NT2/D1 (cell line): Measurements from ENCODE around the gene SYTL2.

Experiments
- DNase-seq: peaks from one replicate; pipeline ENCODE4 v3.0.0-alpha.2; 2011; ENCODE audit warnings: low read depth, low spot score
- H3K27me3 ChIP-seq: 2 replicates; pipeline ENCODE4 v1.6.0; 2011; ENCODE audit warnings: mild to moderate bottlenecking; ENCODE audit not compliant: insufficient read length, insufficient read depth
- H3K36me3 ChIP-seq: 2 replicates; pipeline ENCODE4 v1.6.1; 2011; ENCODE audit warnings: mild to moderate bottlenecking, low read length, mixed read lengths; ENCODE audit not compliant: insufficient read depth, insufficient read length
- H3K4me1 ChIP-seq: 2 replicates; pipeline ENCODE4 v1.5.1; 2011; ENCODE audit not compliant: insufficient read depth, insufficient read length
- H3K4me3 ChIP-seq: 2 replicates; pipeline ENCODE4 v1.5.1; 2011; ENCODE audit warnings: low read depth; ENCODE audit not compliant: insufficient read length
- H3K9ac ChIP-seq: 2 replicates; pipeline ENCODE4 v1.6.0; 2011; ENCODE audit warnings: low read depth; ENCODE audit not compliant: insufficient read length
- H3K9me3 ChIP-seq: 2 replicates; pipeline ENCODE4 v1.5.1; 2011; ENCODE audit warnings: mild to moderate bottlenecking, low read length; ENCODE audit not compliant: insufficient read depth
- SUZ12 ChIP-seq: IDR thresholded peaks from 2 replicates; pipeline ENCODE4 v1.6.1; 2011; ENCODE audit not compliant: insufficient read length, insufficient read depth; ENCODE audit errors: extremely low read depth
- YY1 ChIP-seq: IDR thresholded peaks from 2 replicates; pipeline ENCODE4 v1.6.1; 2011; ENCODE audit not compliant: insufficient read length, insufficient read depth
- ZNF274 ChIP-seq: IDR thresholded peaks from 2 replicates; pipeline ENCODE4 v1.6.1; 2011; ENCODE audit warnings: mild to moderate bottlenecking, low read depth, low read length

Gene SYTL2

DNA sequence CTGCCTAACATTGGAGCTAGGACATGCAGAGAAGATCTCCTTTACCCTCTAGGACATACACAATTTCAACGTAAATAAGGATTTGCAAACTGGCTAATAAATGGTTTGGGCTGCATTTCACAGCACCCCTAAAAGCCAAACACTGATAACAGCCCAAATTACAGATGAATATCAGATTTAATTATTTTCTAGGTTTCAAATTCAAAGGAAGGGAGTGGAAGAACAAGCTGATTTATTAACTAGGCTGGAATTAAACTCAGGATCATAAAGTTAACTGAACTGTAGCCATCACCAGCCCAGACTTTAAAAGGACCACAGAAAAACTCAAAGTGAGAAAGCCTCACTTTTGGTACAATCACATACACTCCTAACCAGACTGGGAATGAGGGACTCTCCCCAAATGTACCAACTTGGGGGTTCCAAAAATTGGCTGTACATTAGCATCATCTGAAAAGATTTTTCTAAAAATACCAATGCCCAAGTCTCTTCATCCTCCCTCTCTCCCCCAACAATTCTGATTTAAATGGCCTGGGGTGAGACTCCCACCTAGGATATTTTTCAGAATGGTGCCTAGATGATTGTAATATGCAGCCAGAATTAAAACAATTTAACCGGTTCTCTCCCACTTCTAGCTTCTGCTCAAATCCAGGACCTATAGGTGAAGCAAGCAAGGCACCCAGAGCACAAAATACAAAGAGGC is 43.5 kb downstream of the SYTL2 start:
- Histone ChIP-seq H3K27me3 (no peaks in the 10 kb centered on the region), H3K9me3 (no peaks in the 10 kb centered on the region)
- TF ChIP-seq SUZ12 (no peak), YY1 (no peak), ZNF274 (no peak)

DNA sequence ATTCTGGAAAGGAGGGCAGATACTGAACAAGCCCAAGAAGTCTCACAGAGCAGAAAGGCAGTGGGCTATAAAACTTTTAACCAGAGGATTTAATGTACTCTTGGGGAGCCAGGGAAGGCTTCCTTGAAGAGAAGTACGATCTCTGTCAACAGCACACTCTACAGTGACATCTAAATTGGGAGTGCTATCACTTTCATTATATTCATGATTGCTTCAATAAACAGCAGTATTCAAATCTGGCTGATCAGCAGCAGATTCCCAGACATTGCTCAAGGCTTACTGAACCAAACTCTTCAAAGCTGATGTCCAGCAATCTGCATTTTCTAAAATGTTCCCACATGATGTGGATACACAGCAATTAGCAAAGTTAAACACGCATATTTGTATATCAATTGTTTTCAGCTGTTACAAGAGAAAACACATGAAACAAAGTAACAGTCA is 44.2 kb downstream of the SYTL2 start:
- no peaks in the 10 kb centered on the region for H3K4me1 ChIP-seq
- no peak overlapping the region for H3K4me3 ChIP-seq
- no peaks in the 10 kb centered on the region for H3K27me3 ChIP-seq
- no peaks in the 10 kb centered on the region for H3K9me3 ChIP-seq
- no peak for DNase-seq
- no peak overlapping the region for H3K9ac ChIP-seq
- no peaks in the 10 kb centered on the region for H3K36me3 ChIP-seq
- TF ChIP-seq YY1 (no peak), SUZ12 (no peak), ZNF274 (no peak)

More for the DNA sequence above, 43.5 kb downstream of the SYTL2 start:
- Histone ChIP-seq H3K9ac (no peak overlapping the region), H3K4me1 (no peaks in the 10 kb centered on the region), H3K36me3 (no peaks in the 10 kb centered on the region), H3K4me3 (no peak overlapping the region)
- DNase-seq: no peak

DNA sequence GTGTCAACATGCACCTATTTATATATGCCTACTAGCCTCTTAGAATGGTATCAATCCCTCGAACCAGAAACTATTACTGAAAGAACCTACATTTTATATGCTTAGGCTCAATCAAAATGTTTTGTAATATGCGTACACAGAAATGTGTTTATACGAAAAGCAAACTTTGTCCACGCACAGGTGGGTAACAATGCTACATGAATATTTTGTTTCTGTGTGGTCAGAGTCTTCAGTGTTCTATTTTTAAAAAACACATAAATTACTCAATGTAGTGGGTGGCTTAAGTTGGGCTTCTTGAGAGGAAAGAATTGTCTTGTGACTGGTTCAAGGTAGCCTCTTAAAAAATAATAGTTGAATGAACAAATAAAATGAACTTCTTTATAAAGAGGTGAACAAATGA is 46.1 kb downstream of the SYTL2 start:
- no peaks in the 10 kb centered on the region for H3K9me3 ChIP-seq
- no peak for TF ChIP-seq ZNF274
- TF ChIP-seq SUZ12: no peak
- no peak for TF ChIP-seq YY1
- H3K27me3 ChIP-seq: no peaks in the 10 kb centered on the region
- H3K4me1 ChIP-seq: no peaks in the 10 kb centered on the region
- no peak for DNase-seq
- no peaks in the 10 kb centered on the region for H3K36me3 ChIP-seq
- no peak overlapping the region for H3K4me3 ChIP-seq
- no peak overlapping the region for H3K9ac ChIP-seq

DNA sequence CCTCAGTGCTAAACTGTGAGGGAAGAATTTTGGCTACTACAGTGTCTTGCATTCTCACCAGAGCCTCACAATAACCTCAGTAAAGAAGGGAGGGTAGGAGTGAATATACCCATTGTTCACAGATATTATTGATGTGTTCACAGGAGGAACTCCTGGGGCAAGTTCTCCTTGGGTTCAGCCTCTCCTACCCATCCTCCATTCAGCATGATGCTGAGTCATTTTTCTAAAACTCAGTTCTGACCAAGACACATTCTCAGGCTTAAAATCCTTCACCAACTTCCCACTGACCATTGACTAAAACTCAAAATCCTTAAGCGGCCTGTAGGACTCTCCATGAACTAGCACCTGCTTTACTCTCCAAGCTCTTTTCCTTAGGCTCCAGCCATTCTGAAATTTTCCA is 48.7 kb downstream of the SYTL2 start:
- Histone ChIP-seq H3K27me3 (no peaks in the 10 kb centered on the region), H3K4me3 (no peak overlapping the region), H3K9ac (no peak overlapping the region), H3K4me1 (no peaks in the 10 kb centered on the region), H3K36me3 (no peaks in the 10 kb centered on the region), H3K9me3 (no peaks in the 10 kb centered on the region)
- no peak for DNase-seq
- TF ChIP-seq YY1 (no peak), SUZ12 (no peak), ZNF274 (no peak)

DNA sequence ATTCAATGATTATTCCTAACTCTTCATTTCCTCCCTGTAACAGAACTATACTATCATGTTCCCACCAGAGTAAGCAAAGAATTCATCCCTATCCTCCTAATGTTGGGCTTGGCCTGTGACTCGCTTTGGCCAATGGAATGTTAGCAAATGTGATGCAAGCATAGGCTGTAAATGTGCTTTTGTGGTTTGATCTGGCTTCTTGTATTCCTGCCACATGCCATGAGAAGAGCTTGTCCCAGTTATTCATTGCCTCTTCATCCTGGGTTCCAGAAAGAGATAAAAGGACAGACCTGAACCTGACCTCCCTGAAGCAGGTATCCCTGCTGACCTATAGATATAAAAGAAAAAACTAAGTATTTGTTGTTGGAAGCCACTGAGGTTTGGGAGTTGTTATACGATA is 51.0 kb downstream of the SYTL2 start:
- Histone ChIP-seq H3K4me1 (peaks cover 3% of the 10 kb centered on the region), H3K4me3 (no peak overlapping the region), H3K9me3 (no peaks in the 10 kb centered on the region), H3K27me3 (no peaks in the 10 kb centered on the region), H3K9ac (no peak overlapping the region), H3K36me3 (no peaks in the 10 kb centered on the region)
- DNase-seq: no peak
- TF ChIP-seq YY1 (no peak), ZNF274 (no peak), SUZ12 (no peak)

DNA sequence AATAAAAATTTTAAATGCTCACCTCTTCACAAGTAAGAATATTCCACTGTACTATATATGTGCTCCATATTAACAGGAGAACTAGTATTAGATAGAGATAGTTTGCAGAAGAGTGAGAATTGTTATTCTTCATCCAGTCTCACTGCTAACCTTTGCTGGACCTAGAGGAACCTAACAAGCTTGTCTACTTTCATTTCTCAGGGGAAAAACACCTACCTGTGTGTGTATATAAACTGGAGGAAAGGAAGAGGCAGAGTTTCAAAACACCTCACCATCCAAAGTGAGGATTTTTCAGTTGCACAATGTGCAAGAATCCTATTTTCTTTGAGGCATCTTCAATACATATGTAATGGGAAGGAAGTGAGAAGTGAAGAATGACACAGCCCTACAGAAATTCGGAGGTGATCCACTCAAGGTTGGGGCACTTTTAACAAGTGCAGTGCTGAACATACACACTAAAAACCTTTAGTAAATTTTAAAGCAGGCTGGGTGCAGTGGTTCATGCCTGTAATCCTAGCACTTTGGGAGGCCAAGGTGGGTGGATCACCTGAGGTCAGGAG is 52.4 kb downstream of the SYTL2 start:
- Histone ChIP-seq H3K36me3 (no peaks in the 10 kb centered on the region), H3K9ac (no peak overlapping the region), H3K4me1 (peaks cover 3% of the 10 kb centered on the region), H3K4me3 (no peak overlapping the region), H3K27me3 (no peaks in the 10 kb centered on the region), H3K9me3 (no peaks in the 10 kb centered on the region)
- TF ChIP-seq YY1 (no peak), ZNF274 (no peak), SUZ12 (no peak)
- DNase-seq: no peak

DNA sequence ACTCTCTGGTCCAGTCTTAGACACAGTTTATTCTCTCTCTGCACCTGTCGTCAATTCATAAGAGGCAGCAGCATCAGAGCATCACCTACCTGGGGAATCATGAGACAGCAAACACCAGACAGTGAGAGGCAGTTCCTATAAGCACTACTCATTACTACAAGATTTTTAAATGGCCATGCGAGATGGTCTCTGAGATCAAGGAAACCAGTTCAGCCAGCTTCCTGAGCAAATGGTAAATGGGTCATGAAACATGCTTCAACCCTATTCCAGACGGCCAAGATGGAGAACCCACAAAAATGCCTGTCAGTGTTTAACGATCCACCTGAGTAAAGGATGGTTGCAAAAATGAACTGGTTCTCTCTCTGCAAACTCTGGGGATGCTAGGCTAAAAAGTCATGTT is 52.9 kb downstream of the SYTL2 start:
- no peaks in the 10 kb centered on the region for H3K27me3 ChIP-seq
- H3K4me1 ChIP-seq: peaks cover 3% of the 10 kb centered on the region
- TF ChIP-seq ZNF274: no peak
- TF ChIP-seq YY1: no peak
- no peak for TF ChIP-seq SUZ12
- DNase-seq: no peak
- H3K4me3 ChIP-seq: no peak overlapping the region
- no peak overlapping the region for H3K9ac ChIP-seq
- H3K9me3 ChIP-seq: no peaks in the 10 kb centered on the region
- H3K36me3 ChIP-seq: no peaks in the 10 kb centered on the region
